Retina (tissue), 1 donor: Measurements from ENCODE around the gene TCF12.
"Not testable (repeated sequence)": the region's sequence is repeated elsewhere in the genome, so short reads cannot be mapped to it uniquely, and the experiment has no call there.

ENCODE experiments used
- DNase-seq: peaks from one replicate; pipeline ENCODE4 v3.0.0-alpha.2; 2016

The TCF12 gene

GRCh38 chr15:56916825-56917477 lies 1.5 kb upstream of the TCF12 start:
- DNase-seq: no peak

- DNase-seq: no peak
These were observed 795 bp upstream of the TCF12 start for GRCh38 chr15:56917652-56918045.

- peak; percentile 88 for DNase-seq
These were observed 676 bp downstream of the TCF12 start for GRCh38 chr15:56919031-56919608.

- peak; percentile 81 for DNase-seq
These were observed 1.3 kb downstream of the TCF12 start for GRCh38 chr15:56919609-56920366.

- DNase-seq: no peak
These were observed 1.9 kb downstream of the TCF12 start for GRCh38 chr15:56920367-56920627.

- DNase-seq: no peak
These were observed 4.7 kb downstream of the TCF12 start for GRCh38 chr15:56923174-56923591.

- DNase-seq: peak; percentile 11
These were observed 9.4 kb downstream of the TCF12 start for GRCh38 chr15:56927816-56928215.

GRCh38 chr15:56929399-56929798 lies 11.0 kb downstream of the TCF12 start:
- no peak for DNase-seq

GRCh38 chr15:56929933-56930332 lies 11.5 kb downstream of the TCF12 start:
- DNase-seq: no peak

- no peak for DNase-seq
These were observed 12.3 kb downstream of the TCF12 start for GRCh38 chr15:56930669-56931313.

- DNase-seq: no peak
These were observed 13.4 kb downstream of the TCF12 start for GRCh38 chr15:56931639-56932508.

- not testable (repeated sequence) for DNase-seq
These were observed 14.0 kb downstream of the TCF12 start for GRCh38 chr15:56932509-56932868.

GRCh38 chr15:56933410-56933809 lies 15.0 kb downstream of the TCF12 start:
- DNase-seq: no peak

- no peak for DNase-seq
These were observed 15.4 kb downstream of the TCF12 start for GRCh38 chr15:56933811-56934210.

GRCh38 chr15:56934269-56934668 lies 15.8 kb downstream of the TCF12 start:
- no peak for DNase-seq

- no peak for DNase-seq
These were observed 18.5 kb downstream of the TCF12 start for GRCh38 chr15:56936929-56937328.

GRCh38 chr15:56939257-56939656 lies 20.8 kb downstream of the TCF12 start:
- no peak for DNase-seq

GRCh38 chr15:56940388-56940787 lies 21.9 kb downstream of the TCF12 start:
- DNase-seq: no peak

- no peak for DNase-seq
These were observed 23.7 kb downstream of the TCF12 start for GRCh38 chr15:56942118-56942517.

- DNase-seq: no peak
These were observed 25.0 kb downstream of the TCF12 start for GRCh38 chr15:56943403-56943802.

- no peak for DNase-seq
These were observed 26.0 kb downstream of the TCF12 start for GRCh38 chr15:56944485-56944884.

GRCh38 chr15:56946150-56946549 lies 27.7 kb downstream of the TCF12 start:
- DNase-seq: no peak
